GM19238 (cell line): Measurements from ENCODE around the gene GPC5.
"Not testable (repeated sequence)": the region's sequence is repeated elsewhere in the genome, so short reads cannot be mapped to it uniquely, and the experiment has no call there.

Experiments
- DNase-seq: peaks from one replicate; pipeline ENCODE4 v3.0.0; 2011; ENCODE audit warnings: low spot score; ENCODE audit not compliant: insufficient read length

Gene GPC5

DNA sequence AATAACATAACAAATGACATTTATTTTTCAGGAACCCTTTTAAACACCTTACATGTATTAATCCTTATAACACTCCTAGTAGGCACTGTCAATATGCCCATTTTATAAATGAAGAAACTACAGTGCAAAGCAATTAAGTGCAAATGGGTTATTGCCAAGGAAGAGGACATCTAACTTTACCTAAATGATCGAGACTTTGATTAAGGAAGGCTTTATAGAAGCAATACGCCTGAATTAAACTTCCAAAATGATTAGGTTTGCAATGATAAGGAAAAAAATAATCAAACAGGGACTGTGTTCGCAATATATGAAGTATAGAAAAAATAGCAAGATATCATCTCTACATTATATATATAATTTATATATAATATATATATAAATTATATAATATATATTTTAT, 1214.5 kb downstream of the GPC5 start:
- no peak for DNase-seq

DNA sequence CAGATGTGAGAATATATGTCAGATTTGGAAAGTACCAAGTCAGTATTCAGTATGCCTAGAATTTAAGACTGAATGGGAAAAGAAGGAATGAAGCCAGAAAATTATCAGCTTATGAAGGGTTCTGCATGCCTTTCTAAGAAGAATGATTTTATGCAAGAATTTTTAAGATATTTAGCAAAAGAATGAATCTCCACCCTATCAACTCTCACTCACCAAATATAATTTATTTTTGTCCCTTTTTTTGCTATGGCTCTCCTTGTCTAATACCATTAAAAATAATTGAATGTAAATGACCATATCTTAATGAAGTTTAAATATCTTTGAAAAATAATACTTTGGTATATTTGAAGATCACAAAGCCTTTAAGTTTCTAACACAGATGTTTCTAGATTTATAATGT, 1215.5 kb downstream of the GPC5 start:
- DNase-seq: no peak

DNA sequence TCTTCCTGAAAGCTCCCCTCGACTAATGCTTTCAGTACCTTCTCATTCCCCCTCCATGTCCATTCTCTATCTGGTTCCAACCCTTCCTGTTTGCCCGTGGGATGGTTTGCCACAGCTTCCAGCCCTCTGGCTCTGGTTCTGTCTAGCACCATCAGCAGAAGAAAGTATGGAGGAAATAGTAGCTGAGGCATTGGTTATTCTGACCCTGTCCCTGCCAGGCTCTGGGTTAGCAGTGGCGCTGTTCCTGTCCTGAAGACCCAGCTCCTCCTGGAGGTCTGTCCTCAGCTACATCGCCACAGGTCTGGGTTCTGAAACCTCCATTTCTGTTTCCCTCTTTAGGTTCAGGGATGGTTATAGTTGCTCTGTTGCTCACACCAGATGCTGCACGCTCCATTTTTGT, 1223.6 kb downstream of the GPC5 start:
- no peak for DNase-seq

DNA sequence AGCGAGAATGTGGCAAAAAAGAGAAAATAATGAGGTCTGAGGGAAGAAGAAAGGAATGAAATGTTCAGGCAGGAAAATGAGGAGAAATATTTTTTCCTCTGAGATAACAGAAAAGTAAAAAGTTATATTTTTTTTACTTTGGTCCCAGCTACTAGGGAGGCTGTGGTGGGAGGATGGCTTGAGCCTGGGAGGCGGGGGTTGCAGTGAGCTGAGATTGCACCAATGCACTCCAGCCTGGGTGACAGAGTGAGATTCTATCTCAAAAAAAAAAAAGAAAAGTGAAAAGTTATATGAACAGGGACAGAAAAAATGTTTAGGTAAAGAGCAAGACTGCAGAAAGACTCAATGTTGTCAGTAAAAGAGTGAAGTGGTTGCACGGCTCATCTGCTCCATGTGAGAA, 1224.5 kb downstream of the GPC5 start:
- DNase-seq: no peak

DNA sequence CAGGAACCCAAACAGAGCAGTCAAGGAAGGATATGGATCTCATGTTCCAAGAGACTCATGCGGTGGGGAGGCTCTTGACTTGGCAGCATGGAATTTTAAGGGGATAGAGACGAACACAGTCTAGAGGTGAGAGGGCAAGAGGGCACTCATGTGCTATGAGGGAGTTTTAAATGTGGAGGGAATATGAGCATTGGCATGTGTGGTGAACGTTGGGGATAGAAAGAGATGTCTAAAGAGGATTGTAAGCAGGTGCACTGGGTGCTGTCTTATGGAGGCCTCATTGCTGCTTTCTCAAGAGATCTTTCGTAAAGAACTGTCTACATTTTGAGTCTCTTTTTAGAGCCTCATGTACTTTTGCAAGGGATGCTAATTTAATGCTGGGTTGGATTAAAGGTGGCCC, 1227.9 kb downstream of the GPC5 start:
- DNase-seq: no peak

DNA sequence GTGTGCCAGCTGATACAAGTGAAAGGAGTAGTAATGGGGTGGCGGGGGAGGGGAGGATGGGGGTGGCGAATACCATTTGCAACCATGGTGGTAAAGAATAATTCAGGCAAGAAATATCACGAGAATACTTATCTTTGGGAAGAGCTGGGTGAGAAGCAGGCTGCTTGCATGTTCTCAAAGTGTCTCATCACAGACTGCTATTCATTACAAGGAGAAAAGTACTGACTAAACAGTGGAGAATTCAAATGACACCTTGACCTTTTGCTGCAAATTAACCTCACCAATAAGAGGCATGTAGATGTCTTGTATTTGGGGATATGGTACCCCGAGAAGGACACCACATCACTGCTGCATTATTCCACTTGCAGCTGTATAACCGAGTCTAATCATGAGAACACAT, 1242.5 kb downstream of the GPC5 start:
- DNase-seq: no peak

DNA sequence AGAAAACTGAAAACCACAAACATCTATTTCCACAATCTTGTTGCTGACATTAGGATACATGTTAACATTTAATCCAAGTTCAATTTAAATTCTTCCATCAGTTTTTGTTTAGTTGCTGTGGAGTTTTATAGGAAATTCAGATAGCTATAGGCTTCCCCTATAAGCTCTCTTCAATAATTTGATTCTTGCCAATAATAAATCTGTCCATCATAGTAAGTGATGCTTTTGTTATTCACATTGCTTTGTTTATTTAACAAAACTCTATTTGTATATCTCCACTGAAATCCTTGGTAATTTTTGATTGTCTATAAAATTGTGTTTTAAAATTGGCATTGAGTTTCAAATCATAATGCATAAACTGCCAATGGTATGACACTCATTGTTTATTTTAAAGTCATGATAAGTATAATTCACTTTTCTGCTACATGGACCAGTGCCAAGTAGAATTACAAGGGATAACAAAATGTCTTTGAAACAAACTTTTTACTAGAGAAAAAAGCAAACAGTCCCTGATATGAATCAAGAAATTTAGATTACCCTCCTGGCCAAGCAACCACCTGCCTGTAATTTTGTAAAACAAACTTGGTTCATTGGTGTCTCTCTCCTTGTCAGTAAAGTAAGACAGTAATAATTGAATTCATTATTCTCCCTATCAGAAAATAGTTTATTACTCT, 1250.9 kb downstream of the GPC5 start:
- DNase-seq: no peak

DNA sequence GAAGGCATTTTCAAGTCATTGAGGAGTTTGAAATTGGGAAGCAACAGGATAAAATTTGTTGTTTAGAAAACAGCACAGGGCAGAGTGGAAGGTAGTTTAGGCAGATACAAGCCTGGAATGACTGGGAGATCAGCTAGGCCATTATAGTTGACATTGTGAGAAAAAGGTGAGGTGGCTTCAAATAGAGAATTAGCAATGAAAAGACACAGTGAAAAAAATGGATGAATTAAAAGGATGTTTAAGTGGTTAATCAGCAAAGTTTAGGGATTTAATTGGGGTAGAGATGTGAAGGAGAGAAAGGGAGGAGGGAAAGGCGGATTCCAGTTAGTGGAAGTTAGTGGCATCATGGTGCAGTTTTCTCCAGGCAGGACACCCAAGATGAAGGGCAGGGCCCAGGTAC, 1257.7 kb downstream of the GPC5 start:
- no peak for DNase-seq

DNA sequence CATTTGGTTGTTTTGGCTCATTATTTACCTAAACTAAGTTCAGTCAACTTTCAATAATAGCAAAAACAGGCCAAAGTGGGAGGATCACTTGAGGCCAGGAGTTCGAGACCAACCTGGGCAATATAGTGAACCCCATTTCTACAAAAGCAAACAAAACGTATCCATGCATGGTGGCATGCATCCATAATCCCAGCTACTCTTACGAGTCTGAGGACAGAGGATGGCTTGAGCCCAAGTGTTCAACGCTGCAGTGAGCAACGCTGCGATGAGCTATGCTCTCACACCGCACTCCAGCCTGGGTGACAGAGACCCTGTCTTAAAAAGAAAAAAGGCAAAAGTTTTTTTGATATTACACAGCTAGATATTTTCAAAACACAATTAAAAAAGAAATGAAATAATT, 1258.2 kb downstream of the GPC5 start:
- no peak for DNase-seq

DNA sequence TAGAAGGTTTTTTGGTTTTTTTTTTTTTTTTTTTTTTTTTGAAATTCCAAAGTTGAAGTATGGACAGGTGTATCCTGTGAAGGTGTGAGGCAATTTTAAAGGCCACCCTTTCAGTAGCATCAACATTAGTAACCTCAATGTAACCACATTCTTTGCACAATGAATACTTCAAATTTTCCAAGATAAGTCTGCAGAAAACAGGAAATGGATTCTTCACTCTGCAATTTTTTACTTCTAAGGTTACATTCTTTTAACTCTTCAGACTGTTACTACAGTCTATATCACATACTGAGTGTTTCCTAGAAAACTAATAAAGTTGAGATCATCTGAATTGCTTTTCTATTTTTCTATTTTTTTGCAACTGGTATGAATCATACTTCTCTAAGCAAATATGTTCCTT, 1259.1 kb downstream of the GPC5 start:
- DNase-seq: no peak

DNA sequence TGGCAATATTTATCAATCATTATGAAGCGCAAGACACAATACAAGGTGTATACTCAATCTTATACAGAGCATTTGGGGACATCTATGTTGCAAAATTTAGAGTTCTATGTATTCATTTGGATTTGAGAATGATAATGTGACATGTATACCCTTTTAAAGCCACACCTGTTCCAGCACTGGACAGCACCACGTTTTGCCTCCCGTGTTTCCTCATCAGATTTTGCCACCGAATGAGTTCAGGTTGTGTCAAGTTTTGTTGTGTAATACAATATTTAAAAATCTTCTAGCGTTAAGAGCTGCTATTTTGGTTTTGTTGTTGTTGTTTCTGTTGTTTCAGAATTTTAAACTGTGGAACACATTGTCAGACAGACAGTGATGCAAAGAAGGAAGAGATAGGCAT, 1259.9 kb downstream of the GPC5 start:
- no peak for DNase-seq

DNA sequence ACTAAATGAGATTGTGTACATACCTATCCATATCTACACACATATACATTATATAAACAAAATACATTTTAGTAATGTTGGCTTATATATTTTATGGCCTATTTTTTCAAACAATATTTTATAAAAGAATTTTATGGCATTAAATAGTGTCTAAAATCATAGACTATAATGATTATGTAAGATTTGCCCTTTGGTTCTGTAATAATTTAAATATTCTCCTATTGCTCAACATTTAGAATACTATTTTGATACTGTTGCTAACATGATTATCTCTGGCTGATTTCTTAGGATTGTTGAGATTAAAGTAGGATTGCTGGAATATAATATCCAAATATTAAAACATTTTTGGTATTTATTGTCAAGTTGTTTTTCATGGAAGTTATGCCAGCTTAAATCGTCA, 1263.0 kb downstream of the GPC5 start:
- no peak for DNase-seq

DNA sequence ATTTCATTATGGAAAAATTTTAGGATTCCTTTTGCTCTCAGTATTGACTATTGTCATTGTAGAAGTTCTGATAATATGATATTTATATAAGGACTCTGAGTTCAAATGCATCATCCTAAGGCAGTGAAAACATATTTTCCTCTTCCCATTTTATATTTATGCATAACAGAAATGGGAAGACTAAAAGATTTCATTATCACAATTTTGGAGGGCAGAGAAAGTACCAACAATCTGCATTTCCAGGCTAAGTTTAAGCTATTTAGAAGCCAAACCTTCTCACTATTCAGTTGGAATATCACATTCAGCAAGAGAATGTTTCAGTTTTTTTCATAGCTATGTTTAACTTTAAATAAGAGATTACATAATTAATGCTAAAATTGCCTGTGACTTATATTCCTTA, 1269.7 kb downstream of the GPC5 start:
- DNase-seq: no peak

DNA sequence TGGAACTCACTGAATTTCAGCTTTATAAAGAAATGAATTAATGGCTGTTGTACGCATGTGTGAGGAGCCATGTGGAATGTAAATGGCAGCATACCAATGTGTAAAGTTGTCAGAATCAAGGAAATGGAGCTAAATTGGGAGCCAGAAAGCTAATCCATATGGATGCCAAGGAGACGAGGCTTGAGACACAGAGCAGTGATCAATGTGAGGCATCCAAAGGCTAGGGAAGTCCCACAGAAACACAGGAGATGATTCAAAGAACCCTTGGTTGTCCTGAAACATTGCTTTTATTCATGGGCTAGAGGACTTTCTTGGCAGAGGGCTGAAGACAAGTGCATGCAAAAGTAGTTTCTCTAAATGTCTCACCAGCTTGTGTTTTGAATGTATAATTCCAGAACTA, 1271.7 kb downstream of the GPC5 start:
- no peak for DNase-seq

DNA sequence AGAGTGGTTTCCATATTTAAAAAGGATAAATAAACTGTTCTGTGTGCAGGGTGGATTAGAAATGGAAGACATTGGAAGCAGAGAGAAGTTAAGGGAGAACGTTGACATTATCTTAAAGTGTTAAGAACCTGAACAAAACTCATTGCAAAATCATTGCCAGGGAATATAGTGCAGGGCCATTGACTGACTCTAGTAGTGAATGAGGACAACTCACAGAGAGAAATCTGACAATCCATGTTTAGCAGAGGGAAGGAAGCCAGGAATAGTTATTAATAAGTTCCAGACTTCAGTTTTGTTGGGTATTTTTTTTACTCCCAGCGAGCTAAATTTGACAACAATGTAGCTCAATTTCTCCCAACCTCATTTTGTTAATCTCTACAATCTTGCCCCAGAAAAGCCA, 1273.4 kb downstream of the GPC5 start:
- DNase-seq: no peak

DNA sequence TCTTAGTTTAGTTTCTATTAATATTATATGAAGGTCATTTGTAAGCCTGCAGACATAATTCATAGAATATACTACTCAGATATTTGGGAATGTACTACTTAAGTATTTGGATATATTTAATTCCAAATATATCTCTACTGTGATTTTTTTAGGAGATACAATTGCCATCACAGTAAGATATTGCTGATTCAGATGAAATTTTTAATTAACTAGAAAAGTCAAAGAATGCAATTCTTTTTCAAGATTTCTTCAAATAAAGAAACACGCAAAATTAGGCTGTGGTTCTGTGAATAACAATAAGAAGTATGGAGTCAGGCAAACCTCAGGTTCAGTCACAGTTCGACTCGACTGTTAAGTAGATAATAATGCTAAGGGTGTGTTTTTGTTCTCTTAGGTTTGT, 1277.8 kb downstream of the GPC5 start:
- DNase-seq: no peak

DNA sequence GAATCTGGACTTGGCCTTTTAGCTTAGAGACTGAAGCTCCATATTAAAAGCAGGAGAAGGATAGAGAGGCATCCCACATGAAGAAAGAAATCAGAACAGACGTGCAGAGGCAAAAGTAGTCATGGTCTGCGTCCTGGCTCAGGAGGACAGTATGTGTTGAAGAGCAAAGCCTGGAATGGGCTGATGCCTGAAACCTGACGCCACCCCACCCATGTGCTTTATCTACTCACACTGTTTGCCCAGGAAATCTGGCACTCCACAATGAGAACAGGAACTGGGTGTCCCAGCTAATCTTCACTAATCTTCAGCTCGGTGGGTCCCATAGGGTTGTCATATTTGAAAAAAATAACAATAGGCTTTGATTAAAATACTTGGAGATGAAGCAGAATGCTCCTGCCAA, 1279.2 kb downstream of the GPC5 start:
- no peak for DNase-seq

DNA sequence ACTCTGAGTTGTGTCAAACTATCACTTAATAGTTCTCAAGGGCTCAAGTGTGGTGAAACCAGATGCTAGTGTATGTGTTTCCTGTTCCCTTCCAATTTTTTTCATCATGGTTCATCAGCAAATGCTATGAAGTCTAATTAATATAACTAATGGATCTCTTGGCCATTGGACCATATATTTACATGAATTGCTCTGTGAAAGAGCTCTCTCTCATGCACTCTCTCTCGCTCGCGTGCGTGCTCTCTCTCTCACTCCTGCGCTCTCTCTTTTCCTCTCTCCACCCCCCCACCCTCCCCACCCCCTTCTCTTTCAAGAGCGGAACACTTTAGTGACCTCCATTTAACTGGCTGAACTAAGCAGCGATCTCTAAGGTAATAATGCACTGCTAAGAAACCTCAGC, 1281.2 kb downstream of the GPC5 start:
- DNase-seq: no peak

DNA sequence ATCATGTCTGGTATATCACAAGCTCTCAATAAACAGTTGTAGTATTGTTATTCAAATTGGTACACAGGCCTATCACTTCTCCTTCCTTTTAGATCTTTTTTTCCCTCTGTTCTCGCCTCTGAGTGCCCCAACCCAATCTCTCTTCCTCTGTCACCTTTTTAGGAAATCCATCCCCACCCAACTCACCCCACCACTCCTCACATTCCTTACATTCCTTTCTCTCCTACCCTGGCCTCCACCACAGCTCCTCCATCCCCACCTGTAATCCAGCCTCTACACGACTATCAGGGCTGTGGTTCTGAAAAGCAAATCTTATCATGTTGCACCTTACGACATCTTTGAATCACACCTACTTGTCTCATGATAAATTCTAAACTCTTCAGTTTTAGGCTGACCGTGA, 1282.8 kb downstream of the GPC5 start:
- DNase-seq: no peak

DNA sequence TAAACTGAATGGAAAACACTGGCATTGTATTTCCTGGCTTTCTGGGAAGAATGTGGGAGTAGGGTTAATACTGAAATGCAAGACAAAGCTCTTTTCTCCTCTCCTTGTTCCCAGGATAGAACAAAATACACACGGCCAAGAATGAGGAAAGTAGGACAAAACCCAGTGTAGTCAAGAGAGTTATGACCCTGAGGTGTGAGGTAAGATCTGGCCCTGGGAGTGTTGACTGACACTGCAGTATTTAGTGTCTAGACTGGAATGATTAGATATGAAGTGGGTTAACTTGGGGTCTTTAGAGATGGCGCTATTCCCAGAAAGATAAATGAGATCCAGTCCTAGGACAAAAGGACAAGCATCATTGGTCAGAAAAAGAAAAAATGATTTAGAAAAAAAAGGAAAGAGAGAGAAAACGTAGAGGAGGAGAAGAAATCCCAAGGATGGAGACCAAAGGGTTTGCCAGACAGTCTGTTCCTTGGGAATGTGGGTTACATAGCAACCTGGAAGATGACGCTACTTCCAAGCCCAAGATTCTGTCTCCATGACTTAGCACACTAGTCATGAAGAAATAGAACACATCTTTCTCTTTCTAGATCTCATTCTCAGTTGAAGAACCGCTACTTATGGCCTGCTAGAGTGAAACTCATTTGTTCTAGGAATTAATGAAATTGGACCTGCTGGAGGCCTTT, 1284.6 kb downstream of the GPC5 start:
- DNase-seq: no peak

DNA sequence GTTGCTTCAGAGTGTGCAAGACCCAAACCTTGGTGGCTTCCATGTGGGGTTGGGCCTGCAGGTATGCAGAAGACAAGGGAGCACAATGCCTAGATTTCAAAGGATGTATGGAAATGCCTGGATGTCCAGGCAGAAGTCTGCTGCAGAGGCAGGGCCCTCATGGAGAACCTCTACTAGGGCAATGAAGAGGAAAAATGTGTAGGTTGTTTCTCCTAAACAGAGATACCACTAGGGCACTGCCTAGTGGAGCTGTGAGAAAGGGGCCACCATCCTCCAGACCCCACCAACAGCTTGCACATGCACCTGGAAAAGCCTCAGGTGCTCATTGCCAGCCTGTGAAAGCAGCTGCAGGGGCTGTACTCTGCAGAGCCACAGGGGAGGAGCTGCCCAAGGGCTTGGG, 1295.6 kb downstream of the GPC5 start:
- DNase-seq: no peak

DNA sequence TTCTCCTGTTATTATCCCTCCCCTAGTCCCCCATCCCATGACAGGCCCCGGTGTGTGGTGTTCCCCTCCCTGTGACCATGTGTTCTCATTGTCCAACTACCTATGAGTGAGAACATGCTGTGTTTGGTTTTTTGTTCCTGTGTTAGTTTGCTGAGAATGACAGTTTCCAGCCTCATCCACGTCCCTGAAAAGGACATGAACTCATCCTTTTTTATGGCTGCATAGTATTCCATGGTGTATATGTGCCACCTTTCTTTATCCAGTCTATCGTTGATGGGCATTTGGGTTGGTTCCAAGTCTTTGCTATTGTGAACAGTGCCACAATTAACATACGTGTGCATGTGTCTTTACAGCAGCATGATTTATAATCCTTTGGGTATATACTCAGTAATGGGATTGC, 1297.4 kb downstream of the GPC5 start:
- not testable (repeated sequence) for DNase-seq

DNA sequence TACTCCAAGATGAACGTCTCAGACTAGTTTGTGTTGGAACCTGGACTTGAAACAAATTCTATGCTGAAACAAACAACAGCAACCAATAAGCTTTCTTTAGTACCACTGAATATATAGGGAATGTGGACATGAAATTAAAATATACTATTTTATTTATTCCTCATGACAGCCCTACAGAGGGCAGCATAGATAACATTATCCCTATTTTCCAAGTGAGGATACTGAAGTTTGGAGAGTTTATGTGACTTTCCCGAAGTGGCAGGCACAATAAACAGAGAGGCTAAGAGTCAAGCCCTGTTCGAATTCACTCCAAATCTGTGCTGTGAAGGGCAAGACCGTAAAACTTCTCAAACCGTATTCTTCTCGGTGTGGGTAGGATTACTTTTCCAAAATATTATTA, 1318.3 kb downstream of the GPC5 start:
- no peak for DNase-seq

DNA sequence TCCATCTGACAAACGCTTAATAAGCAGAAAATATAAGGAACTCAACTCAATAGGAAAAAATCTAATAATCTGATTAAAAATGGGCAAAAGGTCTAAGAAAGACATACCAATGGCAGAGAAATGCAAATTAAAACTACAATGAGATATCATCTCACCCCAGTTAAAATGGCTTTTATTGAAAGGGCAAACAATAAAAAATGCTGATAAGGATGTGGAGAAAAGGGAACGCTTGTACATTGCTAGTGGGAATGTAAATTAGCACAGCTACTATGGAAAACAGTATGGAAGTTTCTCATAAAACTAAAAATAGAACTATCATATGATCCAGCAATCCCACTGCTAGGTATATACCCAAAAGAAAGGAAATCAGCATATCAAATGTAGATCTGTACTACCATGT, 1319.4 kb downstream of the GPC5 start:
- no peak for DNase-seq
